K562 (cell line): ENCODE data around the gene COX6B1. TPM values are rescaled to one million over a fixed set of nuclear protein-coding genes. Genes with fewer than 3 reads are reported as not detected.

Experiments
- ARHGAP35 ChIP-seq: fragments of 450-650 bp; IDR thresholded peaks from 2 replicates; pipeline ENCODE4 v1.6.1; 2018; ENCODE audit not compliant: partially characterized antibody
- BCOR ChIP-seq: fragments of 450-650 bp; IDR thresholded peaks from 2 replicates; pipeline ENCODE4 v1.6.1; 2016
- POU5F1 ChIP-seq: fragments of 150-350 bp; IDR thresholded peaks from 2 replicates; pipeline ENCODE4 v1.6.1; 2014; ENCODE audit warnings: borderline replicate concordance, low read length, low read depth, mild to moderate bottlenecking; ENCODE audit not compliant: partially characterized antibody
- PRDM10 ChIP-seq: fragments of 450-650 bp; IDR thresholded peaks from 2 replicates; pipeline ENCODE4 v1.6.1; 2018; ENCODE audit not compliant: partially characterized antibody
- RBM22 ChIP-seq: fragments of 200-400 bp; formaldehyde crosslinking; IDR thresholded peaks from 2 replicates; pipeline ENCODE4 v1.6.1; 2018; ENCODE audit warnings: low read length, low read depth; ENCODE audit not compliant: poor library complexity, severe bottlenecking
- RBM25 ChIP-seq: fragments of 200-400 bp; formaldehyde crosslinking; IDR thresholded peaks from 2 replicates; pipeline ENCODE4 v1.6.1; 2018; ENCODE audit warnings: low read length, low read depth, moderate library complexity; ENCODE audit not compliant: severe bottlenecking
- TEAD2 ChIP-seq: fragments of 450-650 bp; IDR thresholded peaks from 2 replicates; pipeline ENCODE4 v1.6.1; 2016; ENCODE audit warnings: missing genetic modification characterization, control low read depth, missing compliant biosample characterization
- ZBTB26 ChIP-seq: fragments of 450-650 bp; formaldehyde crosslinking; IDR thresholded peaks from 2 replicates; pipeline ENCODE4 v1.4.0; 2022; ENCODE audit warnings: missing genetic modification characterization
- ZFP36 ChIP-seq: fragments of 150-350 bp; IDR thresholded peaks from 2 replicates; pipeline ENCODE4 v1.6.1; 2018; ENCODE audit warnings: low read length, low read depth; ENCODE audit not compliant: partially characterized antibody
- ZNF778 ChIP-seq: fragments of 450-650 bp; formaldehyde crosslinking; IDR thresholded peaks from 2 replicates; pipeline ENCODE4 v1.4.0; 2020; ENCODE audit warnings: mild to moderate bottlenecking, moderate library complexity
- ZNF780A ChIP-seq: fragments of 250-450 bp; sonication (Bioruptor Pico); IDR thresholded peaks from 2 replicates; pipeline ENCODE4 v1.5.0; 2021; ENCODE audit warnings: mild to moderate bottlenecking
- polyA plus RNA-seq, 8 experiments: library from polyadenylated mRNA; depleted of rRNA in 4 of 8; stranded (reverse) in 5 of 8; unstranded in 3 of 8; fragments of >200 nt; fragmentation: Nextera tagmentation in 2 of 8; fragmentation: Illumina TruSeq in 1 of 8; extraction: Ambion mirVana in 2 of 8; extraction: Trizol in 1 of 8; gene quantifications; 2 replicates each; pipeline versions ENCODE4 v1.2.1 to v1.2.3, GENCODE V29; 2011 to 2014; ENCODE audit warnings: inconsistent platforms in 1 of 8, missing spikeins in 1 of 8
- total RNA-seq, 7 experiments: library from RNA; depleted of rRNA in 6 of 7; stranded (reverse); fragments of >200 nt in 6 of 7; fragmentation: Illumina TruSeq in 2 of 7; extraction: Trizol in 2 of 7; gene quantifications; 2 replicates each; pipeline versions ENCODE4 v1.2.1 to v1.2.3, GENCODE V29; 2011 to 2021; ENCODE audit warnings: low replicate concordance in 1 of 7

Gene COX6B1
- total and polyA plus RNA-seq, 9 of the 15 experiments (the other 6 are each of a cell fraction or from before 2014, with no cell fraction given), result 777 to 2,393 (median 1,219) TPM

GRCh38 chr19:35656700-35657099 lies 8.6 kb downstream of the COX6B1 start (continued):
- peak; percentile 60 for TF ChIP-seq ZFP36
- TF ChIP-seq RBM25, result peak; percentile 83
- TF ChIP-seq BCOR, result peak; percentile 82; the same call in 1 of the 2 replicates
- no peak for TF ChIP-seq POU5F1
- no peak for TF ChIP-seq RBM22
- TF ChIP-seq ZBTB26 (CRISPR knock-in tag), result no peak
- TF ChIP-seq PRDM10, result no peak
- no peak for TF ChIP-seq TEAD2 (tag)
- TF ChIP-seq ZNF780A (CRISPR knock-in tag), result no peak
- TF ChIP-seq ZNF778 (CRISPR knock-in tag), result no peak
- no peak for TF ChIP-seq ARHGAP35
- TF ChIP-seq, all 486 proteins: peak for 4
